GM18520 (cell line): ENCODE results near the gene BTN3A1.
"Not testable (repeated sequence)": the region's sequence is repeated elsewhere in the genome, so short reads cannot be mapped to it uniquely, and the experiment has no call there.

ENCODE experiments used
- ATAC-seq: cut with Tn5 transposase; IDR thresholded peaks from one replicate; pipeline ENCODE4 v1.9.1; 2021; ENCODE audit not compliant: unreplicated experiment

The BTN3A1 gene

GRCh38 chr6:26439151-26440125, 37.4 kb downstream of the BTN3A1 start:
- ATAC-seq, result no peak

- no peak for ATAC-seq
Measured at GRCh38 chr6:26440977-26441358, 38.9 kb downstream of the BTN3A1 start.

DNA sequence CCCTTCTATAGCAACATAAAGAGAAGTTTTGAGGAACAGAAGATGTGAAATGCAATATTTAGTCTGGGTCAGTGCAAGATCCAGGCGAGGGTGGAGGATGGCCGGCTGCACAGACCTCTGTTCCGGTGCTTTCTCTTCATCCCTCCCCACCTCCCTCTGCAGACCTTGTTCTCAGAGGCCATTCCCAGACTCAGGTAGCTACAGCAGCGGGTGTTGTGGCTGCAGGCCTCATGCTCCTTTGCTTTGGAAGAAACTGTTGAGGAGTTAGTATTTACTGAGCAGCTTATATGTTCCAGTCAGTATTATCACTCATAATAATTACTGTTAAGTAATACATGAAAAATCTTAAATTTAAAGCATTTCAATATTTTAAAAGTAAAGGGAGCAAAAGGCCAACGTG, 39.9 kb downstream of the BTN3A1 start:
- no peak for ATAC-seq

- peak; percentile 87 for ATAC-seq
Measured at GRCh38 chr6:26445934-26446667, 44.0 kb downstream of the BTN3A1 start.

GRCh38 chr6:26447257-26447656, 45.2 kb downstream of the BTN3A1 start:
- ATAC-seq, result no peak

GRCh38 chr6:26450240-26450639, 48.2 kb downstream of the BTN3A1 start:
- ATAC-seq, result no peak

- no peak for ATAC-seq
Measured at GRCh38 chr6:26452631-26453235, 50.7 kb downstream of the BTN3A1 start.

- no peak for ATAC-seq
Measured at GRCh38 chr6:26454631-26455030, 52.6 kb downstream of the BTN3A1 start.

DNA sequence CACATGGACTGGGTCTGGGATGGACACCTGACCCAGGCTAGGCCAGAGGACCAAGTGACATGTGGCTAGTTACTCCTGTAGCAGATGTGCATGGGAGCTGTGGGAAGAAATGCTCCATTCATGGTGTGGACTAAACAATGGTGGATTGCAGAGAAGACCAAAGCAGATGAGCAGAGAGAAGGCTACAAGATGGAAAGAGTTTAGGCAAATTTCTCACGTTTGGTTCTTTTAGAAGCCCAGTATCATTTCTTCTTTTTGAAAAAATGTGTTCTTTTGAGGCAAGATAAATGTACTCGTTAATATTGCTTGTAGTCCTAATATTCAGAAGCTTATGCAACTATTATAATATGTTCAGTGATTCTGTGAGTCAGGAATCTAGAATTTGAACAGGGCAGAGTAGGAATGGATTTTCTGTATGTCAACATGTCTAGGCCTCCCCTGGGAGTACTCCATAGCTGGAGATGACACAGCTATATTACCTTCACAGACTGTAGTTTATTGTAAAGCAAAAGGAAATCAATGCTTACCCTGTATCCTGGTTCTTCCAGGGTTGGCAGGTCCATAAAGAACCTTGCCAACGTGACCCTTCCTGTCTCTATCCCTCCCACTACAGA, 53.4 kb downstream of the BTN3A1 start:
- ATAC-seq, result no peak

GRCh38 chr6:26457264-26457805, 55.3 kb downstream of the BTN3A1 start:
- ATAC-seq, result no peak

GRCh38 chr6:26457806-26458688, 56.0 kb downstream of the BTN3A1 start, which contains the start of gene BTN2A1:
BTN2A1 (plus strand) TSS chr6:26457955; CDS start chr6:26458637, 682 bp downstream.
- ATAC-seq, result peak; percentile 95

- ATAC-seq, result no peak
Measured at GRCh38 chr6:26459023-26459810, 57.1 kb downstream of the BTN3A1 start.

- ATAC-seq, result not testable (repeated sequence)
Measured at GRCh38 chr6:26461353-26461752, 59.3 kb downstream of the BTN3A1 start.

- ATAC-seq, result no peak
Measured at GRCh38 chr6:26464014-26464413, 61.9 kb downstream of the BTN3A1 start.

DNA sequence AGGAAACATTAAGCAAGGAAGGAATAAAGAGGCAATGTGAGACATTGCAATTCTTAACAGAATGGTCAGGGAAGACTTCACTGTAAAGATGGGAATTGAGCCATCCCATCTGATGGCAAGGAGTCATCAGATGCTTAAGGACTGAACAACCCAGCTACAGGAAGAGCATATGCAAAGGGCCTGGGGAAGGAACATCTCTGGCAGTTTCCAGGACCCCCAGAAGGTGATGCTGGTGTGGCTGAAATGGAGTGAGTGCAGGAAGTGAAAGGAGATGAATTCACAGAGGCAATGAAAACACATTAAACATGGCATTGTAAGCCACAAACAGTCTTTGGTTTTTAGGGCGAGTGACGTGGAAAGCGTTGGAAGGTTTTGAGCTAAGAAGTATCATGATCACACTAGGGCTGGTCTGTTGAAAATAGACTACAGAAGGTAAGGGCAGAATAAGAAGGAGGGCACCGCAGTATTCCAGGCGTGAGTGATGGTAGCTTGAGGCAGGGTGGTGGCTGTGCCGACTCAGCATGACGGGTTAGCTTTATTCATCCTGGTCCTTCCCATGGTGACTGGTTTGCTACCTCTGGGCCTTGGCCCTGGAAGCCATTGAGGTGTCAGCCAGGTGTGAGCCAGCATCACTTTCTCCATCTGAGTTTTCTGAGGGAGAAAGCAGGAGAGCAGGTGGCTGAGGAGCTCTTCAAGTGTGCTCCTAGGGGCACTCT, 62.5 kb downstream of the BTN3A1 start:
- ATAC-seq, result no peak
